Measurements from ENCODE around the gene DMBX1. TPM values are rescaled to one million over a fixed set of nuclear protein-coding genes. Genes with fewer than 3 reads are reported as not detected.

The DMBX1 gene
- total RNA-seq, 4 donors from 2014 or later: 0.12 to 0.51 (median 0.42) TPM; not detected in 1

DNA sequence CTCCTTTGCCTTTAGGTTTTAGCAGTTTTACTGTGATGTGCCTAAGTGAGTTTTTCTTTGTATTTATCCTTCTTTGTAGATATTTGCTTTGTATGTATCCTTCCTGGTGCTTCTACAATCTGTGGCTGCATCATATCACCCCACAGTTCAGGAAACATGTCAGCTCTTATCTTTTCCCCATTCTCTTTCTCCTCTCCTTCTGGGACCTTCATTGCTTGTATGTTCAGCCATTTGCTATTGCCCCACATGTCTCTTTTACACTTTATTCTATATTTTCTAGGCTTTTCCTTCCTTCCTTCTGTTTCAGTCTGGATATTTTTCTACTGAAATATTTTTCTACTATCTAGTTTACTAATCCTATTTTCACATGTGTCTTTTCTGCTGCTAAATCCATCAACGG lies 46.9 kb downstream of the DMBX1 start:
- WGBS, 2 donors: 90 to 93% methylated on average over 1 of the region's 1 CpG
- intact Hi-C loops (cut with DNase I; ENCODE audit: low total_unique reads): loop anchor here (10.0 kb wide), 1 partner anchor 188 kb away; no protein-coding TSS in a partner anchor
- H3K4me3 ChIP-seq (ENCODE audit: low read depth, poor library complexity, severe bottlenecking): no peak overlapping the region
- no peak for DNase-seq (ENCODE audit: low spot score in 2 of 2)
- TF ChIP-seq, protein P1, sequence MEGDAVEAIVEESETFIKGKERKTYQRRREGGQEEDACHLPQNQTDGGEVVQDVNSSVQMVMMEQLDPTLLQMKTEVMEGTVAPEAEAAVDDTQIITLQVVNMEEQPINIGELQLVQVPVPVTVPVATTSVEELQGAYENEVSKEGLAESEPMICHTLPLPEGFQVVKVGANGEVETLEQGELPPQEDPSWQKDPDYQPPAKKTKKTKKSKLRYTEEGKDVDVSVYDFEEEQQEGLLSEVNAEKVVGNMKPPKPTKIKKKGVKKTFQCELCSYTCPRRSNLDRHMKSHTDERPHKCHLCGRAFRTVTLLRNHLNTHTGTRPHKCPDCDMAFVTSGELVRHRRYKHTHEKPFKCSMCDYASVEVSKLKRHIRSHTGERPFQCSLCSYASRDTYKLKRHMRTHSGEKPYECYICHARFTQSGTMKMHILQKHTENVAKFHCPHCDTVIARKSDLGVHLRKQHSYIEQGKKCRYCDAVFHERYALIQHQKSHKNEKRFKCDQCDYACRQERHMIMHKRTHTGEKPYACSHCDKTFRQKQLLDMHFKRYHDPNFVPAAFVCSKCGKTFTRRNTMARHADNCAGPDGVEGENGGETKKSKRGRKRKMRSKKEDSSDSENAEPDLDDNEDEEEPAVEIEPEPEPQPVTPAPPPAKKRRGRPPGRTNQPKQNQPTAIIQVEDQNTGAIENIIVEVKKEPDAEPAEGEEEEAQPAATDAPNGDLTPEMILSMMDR (IDR thresholded peaks at IDR 0.05): no peak
- TF ChIP-seq POLR2A (IDR thresholded peaks at IDR 0.05): no peak

DNA sequence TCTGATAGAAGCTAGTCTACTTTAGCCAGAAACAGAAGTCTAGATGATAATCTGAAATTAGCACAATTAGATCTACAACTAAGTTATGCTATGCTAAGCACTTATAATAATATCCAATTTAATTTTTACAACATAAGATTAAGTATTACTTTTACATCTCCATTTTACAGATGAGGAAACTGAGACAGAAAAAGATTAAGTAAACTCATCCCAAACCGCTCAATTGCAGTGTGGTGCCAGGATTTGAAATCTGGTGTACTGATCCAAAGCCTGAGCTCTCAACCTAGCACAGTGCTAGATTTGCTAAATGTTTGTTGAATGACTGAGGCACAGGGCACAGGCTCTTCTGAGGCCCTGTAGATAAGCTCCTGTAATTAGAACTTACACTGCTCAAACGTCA lies 48.0 kb downstream of the DMBX1 start:
- TF ChIP-seq, protein P1 (IDR thresholded peaks at IDR 0.05): no peak
- no peak for TF ChIP-seq POLR2A (IDR thresholded peaks at IDR 0.05)
- no peak overlapping the region for H3K4me3 ChIP-seq (ENCODE audit: low read depth, poor library complexity, severe bottlenecking)
- intact Hi-C loops (cut with DNase I; ENCODE audit: low total_unique reads): loop anchor here (10.0 kb wide), 1 partner anchor 187 kb away; no protein-coding TSS in a partner anchor
- WGBS, 2 donors: 71 to 85% methylated on average over 2 of the region's 2 CpGs
- DNase-seq (ENCODE audit: low spot score in 2 of 2): no peak

DNA sequence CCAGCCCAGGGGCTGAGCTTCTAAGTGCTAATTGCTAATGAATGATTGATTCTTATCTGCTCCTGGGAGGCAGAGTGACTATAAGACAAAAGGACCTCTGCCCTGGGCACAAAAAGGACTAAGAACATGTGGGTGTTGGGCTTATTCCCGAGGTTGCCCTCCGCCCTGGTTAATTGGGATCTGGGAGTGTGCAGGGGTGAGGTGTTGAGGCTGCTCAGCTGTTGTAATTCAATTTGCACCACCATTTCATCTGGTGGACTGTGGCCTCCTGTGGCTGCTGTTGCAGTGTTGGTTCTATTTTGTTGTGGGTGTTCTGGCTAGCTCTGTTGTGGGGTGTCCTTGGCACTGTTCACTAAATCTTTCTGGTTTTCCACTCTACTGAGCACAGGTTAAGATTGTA lies 48.5 kb downstream of the DMBX1 start:
- intact Hi-C loops (cut with DNase I; ENCODE audit: low total_unique reads): loop anchor here (10.0 kb wide), 1 partner anchor 187 kb away; no protein-coding TSS in a partner anchor
- TF ChIP-seq, protein P1 (IDR thresholded peaks at IDR 0.05): no peak
- TF ChIP-seq POLR2A (IDR thresholded peaks at IDR 0.05): no peak
- H3K4me3 ChIP-seq (ENCODE audit: low read depth, poor library complexity, severe bottlenecking): no peak overlapping the region
- 46 to 64% methylated on average over 2 of the region's 2 CpGs for WGBS, 2 donors
- no peak for DNase-seq (ENCODE audit: low spot score in 2 of 2)

Other genes starting within 250 kb of the DMBX1 start
- under 1 TPM; 0.19 to 0.89 (median 0.47) TPM for gene RAD54L, start 242.1 kb upstream of the DMBX1 start, total RNA-seq
- gene LRRC41, start 186.2 kb upstream of the DMBX1 start, total RNA-seq: 10 to 100 TPM; 74.6 to 87.8 (median 82.3) TPM
- 100 to 1,000 TPM; 223 to 278 (median 237) TPM for gene UQCRH, start 186.1 kb upstream of the DMBX1 start, total RNA-seq
- gene NSUN4, start 149.0 kb upstream of the DMBX1 start, total RNA-seq: 10 to 100 TPM; 15.6 to 62.3 (median 22.9) TPM
- 10 to 100 TPM; 26.3 to 30.7 (median 28.4) TPM for gene FAAH, start 95.5 kb upstream of the DMBX1 start, total RNA-seq
- gene KNCN, start 61.8 kb downstream of the DMBX1 start, total RNA-seq: not detected
- gene MKNK1, start 114.4 kb downstream of the DMBX1 start, total RNA-seq: 10 to 100 TPM in 3 of 4 donors, 1 to 10 TPM in 1; 9.6 to 23.0 (median 13.7) TPM
- 10 to 100 TPM; 13.0 to 17.8 (median 13.6) TPM for gene MOB3C, start 127.0 kb downstream of the DMBX1 start, total RNA-seq
- gene ATPAF1, start 178.5 kb downstream of the DMBX1 start, total RNA-seq: 10 to 100 TPM; 20.4 to 33.7 (median 29.9) TPM
- gene TEX38, start 182.0 kb downstream of the DMBX1 start, total RNA-seq: not detected
- gene EFCAB14, start 229.3 kb downstream of the DMBX1 start, total RNA-seq: 100 to 1,000 TPM in 2 of 4 donors, 10 to 100 TPM in 2; 71.5 to 138 (median 106) TPM

Data from lower leg skin (tissue), 4 donors.